ENCODE measurements around the gene ALG10B. TPM values are rescaled to one million over a fixed set of nuclear protein-coding genes. Genes with fewer than 3 reads are reported as not detected.

ALG10B gene
- total RNA-seq, 1 donor from 2014 or later, result 0.44 TPM

- H3K27me3 Mint-ChIP-seq (ENCODE audit: unreplicated experiment), result no peaks in the 10 kb centered on the region
- H3K4me1 Mint-ChIP-seq (ENCODE audit: unreplicated experiment), result no peaks in the 10 kb centered on the region
- H3K27ac Mint-ChIP-seq (ENCODE audit: unreplicated experiment), result no peak overlapping the region
- H3K4me3 Mint-ChIP-seq (ENCODE audit: unreplicated experiment), result no peak overlapping the region
- DNase-seq (ENCODE audit: low spot score), result no peak
- peaks cover 5% of the 10 kb centered on the region for H3K9me3 Mint-ChIP-seq (ENCODE audit: unreplicated experiment)
- H3K36me3 Mint-ChIP-seq (ENCODE audit: low read depth, unreplicated experiment), result no peaks in the 10 kb centered on the region
- TF ChIP-seq CTCF (IDR thresholded peaks at IDR 0.05; ENCODE audit: unreplicated experiment), result no peak
Observed at GRCh38 chr12:38374751-38375150, 58.2 kb downstream of the ALG10B start.

Data from endothelial cell (in vitro differentiated cells).